Activated CD4-positive, alpha-beta T cell treated with anti-CD3 and anti-CD28 coated beads for 36 hours (primary cell): Measurements from ENCODE around the gene REPS1. TPM values are rescaled to one million over a fixed set of nuclear protein-coding genes. Genes with fewer than 3 reads are reported as not detected.
"Not testable (repeated sequence)": the region's sequence is repeated elsewhere in the genome, so short reads cannot be mapped to it uniquely, and the experiment has no call there.

Source experiments
- ATAC-seq: fragments of 200-7000 bp; cut with Tn5 transposase; one replicate; pipeline ENCODE4 v1.10.0; 2021; ENCODE audit warnings: mild to moderate bottlenecking, moderate library complexity
- CTCF ChIA-PET: fragments of 350-600 bp; sonication (Branson Sonifier 250); formaldehyde crosslinking; loops from one replicate; lab custom pipeline; 2021; ENCODE audit warnings: antibody characterized with exemption; lab: Charles Lee
- POLR2A ChIA-PET: fragments of 350-600 bp; sonication (Branson Sonifier 250); formaldehyde crosslinking; loops from one replicate; lab custom pipeline; 2021; ENCODE audit warnings: antibody characterized with exemption, inconsistent platforms; lab: Charles Lee
- DNase-seq: peaks from one replicate; pipeline ENCODE4 v3.0.0-alpha.2; 2020
- H3K27ac Mint-ChIP-seq: one replicate; pipeline ENCODE4 v1.8.0; 2021; ENCODE audit warnings: mixed read lengths
- H3K27me3 Mint-ChIP-seq: one replicate; pipeline ENCODE4 v1.8.0; 2021; ENCODE audit warnings: mixed read lengths
- H3K36me3 Mint-ChIP-seq: one replicate; pipeline ENCODE4 v1.8.0; 2021; ENCODE audit warnings: low read depth, mixed read lengths
- H3K4me1 Mint-ChIP-seq: one replicate; pipeline ENCODE4 v1.8.0; 2021; ENCODE audit warnings: mixed read lengths
- H3K4me3 Mint-ChIP-seq: one replicate; pipeline ENCODE4 v1.8.0; 2021; ENCODE audit warnings: mild to moderate bottlenecking, moderate library complexity, mixed read lengths
- H3K9me3 Mint-ChIP-seq: one replicate; pipeline ENCODE4 v1.8.0; 2021; ENCODE audit warnings: low read depth, mixed read lengths
- intact Hi-C, 2 experiments: fragments of 100-400 bp; cut with DNase I in 1 of 2; cut with micrococcal nuclease in 1 of 2; formaldehyde crosslinking; loops; one replicate each; pipeline versions ENCODE4 v1.14.2 to v1.15.1; 2022 to 2024; cut with DNase I, micrococcal nuclease
- total RNA-seq, 2 experiments: library from RNA; stranded (reverse); gene quantifications; one replicate each; pipeline ENCODE4 v1.2.3, GENCODE V29; 2021

REPS1 gene
- total RNA-seq, 2 experiments from 2014 or later = 60.3 to 90.9 TPM

DNA sequence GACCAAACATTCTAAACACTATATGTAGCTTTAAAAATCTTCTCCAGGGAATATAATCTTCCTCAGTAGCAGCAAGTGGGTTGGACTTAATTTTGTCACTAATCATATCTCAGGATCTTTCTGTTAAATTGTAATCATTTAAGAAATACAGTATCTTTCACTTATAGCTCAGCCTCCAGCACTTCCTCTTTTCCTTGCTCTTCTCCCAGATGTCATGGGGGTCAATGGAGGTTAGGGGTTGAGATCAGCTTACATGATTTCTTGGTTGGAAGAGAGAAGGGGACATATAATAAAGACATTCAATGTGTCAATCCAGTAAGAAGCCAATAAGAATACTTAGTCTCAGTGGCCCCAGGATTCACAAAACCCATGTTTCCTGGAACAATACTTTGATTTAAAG lies 15.7 kb upstream of the REPS1 start:
- intact Hi-C loops = no loop called here
- no peak overlapping the region for H3K27ac Mint-ChIP-seq
- H3K4me3 Mint-ChIP-seq = no peak overlapping the region
- ChIA-PET POLR2A (no interaction called here), CTCF (interaction anchor here (0.6 to 1.5 kb wide), 2 partner anchors 12 to 14 kb away, joined by 3 to 4 read pairs; no protein-coding TSS in a partner anchor)
- H3K27me3 Mint-ChIP-seq = no peaks in the 10 kb centered on the region
- DNase-seq (no peak), ATAC-seq (no peak)
- H3K4me1 Mint-ChIP-seq = no peaks in the 10 kb centered on the region
- no peaks in the 10 kb centered on the region for H3K9me3 Mint-ChIP-seq
- H3K36me3 Mint-ChIP-seq = no peaks in the 10 kb centered on the region

DNA sequence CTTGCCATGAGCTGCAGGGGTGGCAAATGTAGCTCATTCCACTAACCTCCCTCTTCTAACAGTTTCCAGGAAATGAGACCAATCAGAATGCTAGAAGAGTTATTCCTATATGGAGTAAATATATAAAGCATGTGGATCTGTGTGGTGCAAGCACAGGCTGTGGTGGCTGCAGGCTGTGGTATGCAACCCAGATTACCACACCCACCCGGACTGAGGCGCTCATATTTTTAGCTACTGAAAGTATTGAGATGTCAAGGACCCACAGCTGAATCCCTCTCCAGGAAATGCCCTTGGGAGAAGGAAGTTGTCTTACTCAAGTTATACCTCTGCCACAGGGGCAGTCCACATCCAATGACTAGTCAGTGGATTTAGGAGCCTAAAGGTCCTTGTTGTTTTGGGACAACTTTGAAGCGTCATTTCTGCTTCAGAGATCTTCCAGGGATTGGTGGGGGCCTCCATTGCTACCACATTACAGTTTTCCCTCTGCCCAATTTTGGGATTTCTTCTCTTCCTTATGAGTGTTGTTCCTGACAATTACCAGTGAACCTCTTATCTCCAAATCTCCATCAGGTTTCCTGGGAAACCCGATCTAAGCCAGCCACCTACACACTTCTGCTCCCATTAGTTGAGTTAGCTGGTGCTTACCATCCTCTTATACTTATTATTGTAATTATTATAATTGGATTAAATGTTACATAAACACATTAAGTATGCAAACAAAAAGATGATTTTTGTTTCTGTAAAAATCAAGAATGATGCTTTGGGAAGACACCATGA lies 12.1 kb upstream of the REPS1 start:
- no peaks in the 10 kb centered on the region for H3K27me3 Mint-ChIP-seq

DNA sequence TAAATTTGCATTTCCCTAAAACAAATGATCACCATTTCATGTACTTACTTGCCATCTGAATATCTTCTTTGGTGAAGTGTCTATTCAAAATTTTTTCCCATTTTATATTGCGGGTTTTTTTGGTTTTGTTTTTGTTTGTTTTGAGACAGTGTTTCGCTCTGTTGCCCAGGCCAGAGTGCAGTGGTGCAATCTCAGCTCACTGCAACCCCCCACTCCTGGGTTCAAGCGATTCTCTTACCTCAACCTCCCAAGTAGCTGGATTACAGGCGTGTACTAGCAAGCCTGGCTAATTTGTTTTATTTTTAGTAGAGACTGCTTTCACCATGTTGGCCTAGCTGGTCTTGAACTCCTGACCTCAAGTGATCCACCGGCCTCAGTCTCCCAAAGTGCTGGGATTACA lies 9.1 kb upstream of the REPS1 start:
- no peaks in the 10 kb centered on the region for H3K4me1 Mint-ChIP-seq
- ChIA-PET POLR2A (no interaction called here), CTCF (no interaction called here)

More for the DNA sequence above, 12.1 kb upstream of the REPS1 start:
- Mint-ChIP-seq H3K27ac (no peak overlapping the region), H3K4me1 (no peaks in the 10 kb centered on the region), H3K9me3 (no peaks in the 10 kb centered on the region), H3K36me3 (no peaks in the 10 kb centered on the region), H3K4me3 (no peak overlapping the region)
- CTCF ChIA-PET = interaction anchor here (0.6 kb wide), 1 partner anchor 10 kb away, joined by 3 read pairs; no protein-coding TSS in a partner anchor
- intact Hi-C loops = no loop called here
- no peak for DNase-seq
- POLR2A ChIA-PET = no interaction called here
- ATAC-seq = no peak

DNA sequence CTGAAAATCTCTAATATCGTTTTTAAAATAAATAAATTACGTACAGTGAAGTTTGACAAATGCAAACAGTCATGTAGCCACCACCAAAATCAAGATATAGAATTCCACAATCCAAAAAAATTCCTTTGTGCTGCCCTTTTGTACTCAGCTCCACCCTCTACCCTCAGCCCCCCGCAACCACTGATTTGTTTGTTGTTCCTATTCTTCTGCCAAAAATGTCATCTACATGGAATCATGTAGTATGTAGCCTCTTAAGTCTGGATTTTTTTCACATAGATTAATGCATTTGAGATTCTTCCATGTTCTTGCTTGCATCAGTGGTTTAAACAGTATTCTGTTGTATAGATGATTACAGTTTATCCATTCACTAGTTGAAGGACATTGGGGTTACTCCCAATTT lies 8.5 kb upstream of the REPS1 start:
- ATAC-seq (no peak), DNase-seq (no peak)
- intact Hi-C loops = no loop called here
- H3K27ac Mint-ChIP-seq = no peak overlapping the region
- no peaks in the 10 kb centered on the region for H3K9me3 Mint-ChIP-seq
- no peaks in the 10 kb centered on the region for H3K27me3 Mint-ChIP-seq
- ChIA-PET CTCF (interaction anchor here (1.2 kb wide), 1 partner anchor 1809 kb away, joined by 3 read pairs; no protein-coding TSS in a partner anchor), POLR2A (no interaction called here)
- H3K4me1 Mint-ChIP-seq = no peaks in the 10 kb centered on the region
- no peak overlapping the region for H3K4me3 Mint-ChIP-seq
- H3K36me3 Mint-ChIP-seq = no peaks in the 10 kb centered on the region

More for the DNA sequence above, 9.1 kb upstream of the REPS1 start:
- Mint-ChIP-seq H3K27me3 (no peaks in the 10 kb centered on the region), H3K27ac (no peak overlapping the region), H3K9me3 (no peaks in the 10 kb centered on the region), H3K4me3 (no peak overlapping the region), H3K36me3 (no peaks in the 10 kb centered on the region)
- ATAC-seq (no peak), DNase-seq (no peak)
- intact Hi-C loops = no loop called here

DNA sequence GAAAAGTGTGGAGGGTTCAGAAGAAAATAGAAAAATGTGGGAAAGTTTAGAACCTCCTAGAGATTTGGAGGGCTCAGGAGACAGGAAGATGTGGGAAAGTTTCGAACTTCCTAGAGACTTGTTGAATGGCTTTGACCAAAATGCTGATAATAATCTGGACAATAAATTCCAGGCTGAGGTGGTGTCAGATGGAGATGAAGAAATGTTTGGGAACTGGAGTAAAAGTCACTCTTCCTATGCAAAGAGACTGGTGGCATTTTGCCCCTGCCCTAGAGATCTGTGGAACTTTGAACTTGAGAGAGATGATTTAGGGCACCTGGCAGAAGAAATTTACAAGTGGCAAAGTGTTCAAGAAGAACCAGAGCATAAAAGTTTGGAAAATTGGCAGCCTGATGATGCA lies 5.4 kb upstream of the REPS1 start:
- CTCF ChIA-PET = interaction anchor here (0.6 kb wide), 1 partner anchor 177 kb away, joined by 3 read pairs; no protein-coding TSS in a partner anchor
- intact Hi-C loops = loop anchor here in 1 of 2 experiments (2.0 kb wide), 1 partner anchor 25 kb away; no protein-coding TSS in a partner anchor
- DNase-seq, H3K36me3 Mint-ChIP-seq, POLR2A ChIA-PET, ATAC-seq, H3K27ac Mint-ChIP-seq, H3K4me3 Mint-ChIP-seq, H3K4me1 Mint-ChIP-seq, H3K27me3 Mint-ChIP-seq, H3K9me3 Mint-ChIP-seq: not testable (repeated sequence)

DNA sequence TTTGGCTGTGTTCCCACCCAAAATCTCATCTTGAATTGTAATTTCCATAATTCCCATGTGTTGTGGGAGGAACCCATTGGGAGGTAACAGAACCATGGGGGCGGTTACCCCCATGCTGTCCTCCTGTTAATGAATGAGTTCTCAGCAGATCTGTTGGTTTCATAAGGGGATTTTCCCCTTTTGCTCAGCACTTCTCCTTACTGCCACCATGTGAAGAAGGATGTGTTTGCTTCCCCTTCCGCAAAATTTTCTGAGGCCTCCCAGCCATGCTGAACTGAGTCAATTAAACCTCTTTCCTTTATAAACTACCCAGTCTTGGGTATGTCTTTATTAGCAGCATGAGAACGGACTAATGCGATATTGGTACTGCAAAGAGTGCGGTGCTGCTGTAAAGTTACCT lies 4.9 kb upstream of the REPS1 start:
- H3K9me3 Mint-ChIP-seq, ATAC-seq, H3K4me1 Mint-ChIP-seq, H3K27ac Mint-ChIP-seq, H3K27me3 Mint-ChIP-seq, H3K4me3 Mint-ChIP-seq, POLR2A ChIA-PET, H3K36me3 Mint-ChIP-seq, DNase-seq, CTCF ChIA-PET: not testable (repeated sequence)
- intact Hi-C loops = loop anchor here in 1 of 2 experiments (2.0 kb wide), 1 partner anchor 26 kb away; no protein-coding TSS in a partner anchor

DNA sequence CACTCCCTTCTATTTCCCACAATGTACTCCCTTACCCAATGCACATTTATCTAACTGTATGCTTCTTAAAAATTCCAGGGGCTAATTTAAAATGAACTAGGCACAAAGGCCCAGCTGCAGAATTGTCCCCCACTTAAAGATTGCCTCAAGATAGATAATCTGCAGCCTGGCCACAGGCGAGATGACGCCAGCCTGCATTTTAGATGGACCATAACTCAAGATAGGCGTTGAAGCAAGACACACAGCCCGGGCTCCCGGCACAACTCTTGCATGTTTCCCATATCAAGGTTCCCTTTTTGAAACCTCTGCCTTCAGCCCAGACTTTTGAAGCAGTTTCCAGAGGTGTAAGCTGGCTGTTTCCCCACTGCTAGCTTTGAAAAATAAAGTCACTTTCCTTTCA lies 3.2 kb upstream of the REPS1 start:
- no peaks in the 10 kb centered on the region for H3K9me3 Mint-ChIP-seq
- H3K4me3 Mint-ChIP-seq = no peak overlapping the region
- H3K27me3 Mint-ChIP-seq = no peaks in the 10 kb centered on the region
- intact Hi-C loops = no loop called here
- POLR2A ChIA-PET = no interaction called here
- peaks cover 6% of the 10 kb centered on the region for H3K4me1 Mint-ChIP-seq
- no peak overlapping the region for H3K27ac Mint-ChIP-seq
- CTCF ChIA-PET = interaction anchor here (1.0 to 3.2 kb wide), 3 partner anchors 19 to 311 kb away, joined by 3 to 9 read pairs (median 3); no protein-coding TSS in a partner anchor
- no peak for ATAC-seq
- DNase-seq = no peak
- peaks cover 2% of the 10 kb centered on the region for H3K36me3 Mint-ChIP-seq

DNA sequence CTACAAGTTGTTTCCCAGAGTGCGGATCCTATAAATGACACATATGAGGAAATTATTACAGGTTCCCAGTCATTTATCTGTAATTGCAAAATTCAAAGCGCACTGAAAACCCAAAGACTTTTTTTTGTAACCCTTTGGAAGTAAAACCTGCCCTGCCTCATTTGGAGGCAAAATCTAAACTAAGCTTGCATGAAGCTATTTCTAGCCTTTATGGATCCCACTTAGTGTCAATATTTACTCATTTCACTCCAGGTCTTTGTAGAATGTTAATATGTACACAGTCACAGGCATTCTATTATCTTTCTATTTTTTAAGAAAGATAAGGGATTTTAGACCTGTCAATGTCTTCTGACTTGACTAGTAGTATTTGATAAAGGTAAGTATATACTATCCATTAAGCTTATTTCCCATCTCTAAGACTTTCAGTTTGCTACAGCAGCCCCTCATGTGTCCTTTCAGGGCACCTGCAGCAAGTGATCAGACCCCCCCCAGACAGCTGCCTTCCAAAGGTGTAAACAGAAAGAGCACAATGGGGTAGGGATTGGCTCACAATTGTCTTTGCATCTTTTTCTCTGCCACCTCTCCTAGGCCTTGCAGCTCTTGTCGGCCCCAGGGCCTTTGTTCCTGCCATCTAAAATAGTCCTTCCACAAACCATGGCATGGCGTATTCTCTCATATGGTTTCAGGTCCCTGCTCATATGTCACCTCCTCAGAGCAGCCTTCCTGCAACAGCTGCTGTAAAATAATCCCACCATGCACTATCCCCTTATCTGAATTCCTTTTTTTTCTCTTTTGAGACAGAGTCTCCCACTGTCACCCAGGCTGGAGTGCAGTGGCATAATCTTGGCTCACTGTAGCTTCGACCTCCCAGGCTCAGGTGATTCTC lies 1.3 kb upstream of the REPS1 start:
- Mint-ChIP-seq H3K4me1 (peaks cover 6% of the 10 kb centered on the region), H3K27ac (no peak overlapping the region), H3K9me3 (no peaks in the 10 kb centered on the region), H3K36me3 (peaks cover 2% of the 10 kb centered on the region), H3K27me3 (no peaks in the 10 kb centered on the region), H3K4me3 (no peak overlapping the region)
- intact Hi-C loops = loop anchor here (2.0 to 10.0 kb wide), 6 partner anchors 111 to 585 kb away; partner anchors contain the start of genes CITED2 (in 1 of the 2), HEBP2 (in 1 of the 2) and HECA (in 1 of the 2)
- no peak for DNase-seq
- ATAC-seq = no peak
- POLR2A ChIA-PET = interaction anchor here (0.5 to 0.8 kb wide), 2 partner anchors 38 to 381 kb away, joined by 3 to 6 read pairs; no protein-coding TSS in a partner anchor
- CTCF ChIA-PET = interaction anchor here (0.6 to 3.2 kb wide), 31 partner anchors 10 to 1091 kb away, joined by 3 to 11 read pairs (median 3); no protein-coding TSS in a partner anchor

DNA sequence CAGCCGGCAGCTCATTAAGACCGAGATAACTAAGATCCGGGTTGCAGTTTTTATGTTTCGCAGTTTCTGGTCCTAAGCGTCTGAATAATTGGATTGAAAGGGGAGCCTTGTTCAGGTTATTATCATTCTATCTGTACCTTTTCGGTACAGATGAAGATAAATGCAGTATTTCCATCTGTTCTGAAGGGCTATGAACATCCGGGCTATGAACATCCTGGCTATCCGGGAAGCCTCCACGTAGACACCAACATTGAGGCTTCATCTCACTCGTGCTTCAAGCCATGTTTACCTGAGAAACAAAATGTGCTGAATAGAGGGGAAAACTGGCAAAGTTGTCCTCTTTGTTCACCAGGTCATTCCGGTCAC lies 399 bp upstream of the REPS1 start:
- intact Hi-C loops = loop anchor here (1.0 to 10.0 kb wide), 11 partner anchors 40 to 584 kb away; partner anchors contain the start of genes ABRACL (in 2 of the 2), CITED2 (in 2 of the 2), CCDC28A (in 1 of the 2) and HEBP2 (in 1 of the 2)
- Mint-ChIP-seq H3K9me3 (no peaks in the 10 kb centered on the region), H3K4me1 (peaks cover 6% of the 10 kb centered on the region), H3K36me3 (peaks cover 2% of the 10 kb centered on the region), H3K27ac (peak overlapping the region; percentile 91), H3K4me3 (peak overlapping the region; percentile 81), H3K27me3 (no peaks in the 10 kb centered on the region)
- ChIA-PET CTCF (interaction anchor here (0.7 to 3.2 kb wide), 18 partner anchors 12 to 376 kb away, joined by 3 to 11 read pairs (median 4); no protein-coding TSS in a partner anchor), POLR2A (interaction anchor here (0.8 kb wide), 1 partner anchor 39 kb away, joined by 3 read pairs; no protein-coding TSS in a partner anchor)
- ATAC-seq (peak; percentile 13), DNase-seq (no peak)

DNA sequence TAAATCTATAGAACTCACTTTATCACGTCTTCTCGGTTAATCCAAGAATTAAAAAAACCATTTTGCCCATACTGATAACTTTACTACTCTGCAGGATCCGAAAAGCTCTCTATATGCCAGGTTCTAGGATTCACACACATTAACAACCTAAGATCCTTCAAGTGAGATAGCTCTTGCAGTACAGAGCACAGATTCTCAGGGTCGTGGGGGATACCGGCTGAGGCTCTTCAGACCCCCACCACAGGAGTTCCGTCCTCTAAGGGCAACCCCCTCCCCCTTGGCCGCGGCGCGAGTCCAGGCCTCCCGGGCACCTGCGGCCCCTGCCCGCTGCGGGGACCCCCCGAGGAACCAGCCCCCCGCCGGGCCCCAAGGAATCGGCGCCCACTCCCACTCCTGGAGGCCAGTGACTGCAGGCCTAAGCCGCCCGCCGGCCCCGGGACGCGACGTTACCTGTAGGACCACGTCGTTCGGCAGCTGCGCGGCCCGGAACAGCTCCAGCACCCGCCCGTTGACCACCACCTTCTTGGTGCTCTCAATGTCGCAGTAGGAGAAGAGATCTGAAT lies 892 bp downstream of the REPS1 start:
- Mint-ChIP-seq H3K9me3 (no peaks in the 10 kb centered on the region), H3K27me3 (no peaks in the 10 kb centered on the region), H3K4me1 (peaks cover 6% of the 10 kb centered on the region), H3K27ac (peak overlapping the region; percentile 89), H3K4me3 (peak overlapping the region; percentile 87), H3K36me3 (peaks cover 2% of the 10 kb centered on the region)
- intact Hi-C loops = loop anchor here (2.0 to 10.0 kb wide), 6 partner anchors 40 to 582 kb away; partner anchors contain the start of genes CITED2 (in 1 of the 2), HEBP2 (in 1 of the 2) and HECA (in 1 of the 2)
- CTCF ChIA-PET = interaction anchor here (0.6 to 3.3 kb wide), 11 partner anchors 10 to 270 kb away, joined by 3 to 18 read pairs (median 4); no protein-coding TSS in a partner anchor
- POLR2A ChIA-PET = interaction anchor here (1.1 to 1.4 kb wide), 2 partner anchors 11 to 214 kb away, joined by 4 read pairs; partner anchors contain the start of gene CCDC28A
- ATAC-seq (no peak), DNase-seq (no peak)
